Skeletal muscle cell (primary cell): ENCODE measurements around the gene VPS8.
"Not testable (repeated sequence)": the region's sequence is repeated elsewhere in the genome, so short reads cannot be mapped to it uniquely, and the experiment has no call there.

Experiments used
- DNase-seq: peaks from one replicate; pipeline ENCODE4 v3.0.0-alpha.2; 2010; ENCODE audit warnings: low read depth
- H3K4me3 ChIP-seq: 2 replicates; pipeline ENCODE4 v1.5.1; 2011; ENCODE audit warnings: low read depth, mild to moderate bottlenecking, control low read depth, low read length, moderate library complexity

VPS8 gene

DNA sequence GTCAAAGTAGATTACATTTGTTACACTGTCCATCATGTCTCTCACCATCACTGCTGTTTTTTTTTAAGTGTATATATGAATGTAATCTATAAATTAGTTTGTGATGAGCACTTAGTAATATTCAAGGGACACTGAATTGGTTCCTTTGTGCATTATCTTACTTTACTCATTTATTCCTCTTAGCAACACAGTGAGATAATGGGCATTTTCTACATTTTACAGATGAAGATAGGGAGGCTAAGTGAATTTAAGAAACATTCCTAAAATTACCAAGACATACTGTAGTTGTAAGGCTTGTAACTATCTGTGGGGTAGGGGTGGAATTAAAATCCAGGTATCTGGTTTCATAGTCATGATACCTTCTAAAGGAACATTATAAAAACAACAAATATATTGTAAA lies 33.9 kb downstream of the VPS8 start:
- DNase-seq, result no peak
- no peak overlapping the region for H3K4me3 ChIP-seq

DNA sequence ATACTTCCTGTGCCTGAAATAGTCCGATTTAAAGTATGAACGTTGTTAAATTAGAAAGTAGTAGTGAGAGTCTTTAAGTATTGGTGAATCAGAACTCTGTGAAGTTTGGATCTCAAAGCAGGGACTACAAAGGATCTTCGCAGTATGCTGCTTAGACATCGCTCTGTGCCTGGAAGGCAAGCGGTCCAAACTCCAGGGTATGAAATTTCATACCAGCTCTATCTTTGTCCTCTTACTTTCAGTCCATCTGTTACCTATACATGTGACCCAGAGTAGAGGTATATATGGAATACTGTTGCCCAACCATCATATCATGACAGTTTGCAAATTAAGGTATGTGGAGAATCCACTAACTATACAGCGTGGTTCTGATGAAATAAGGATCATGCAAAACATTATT lies 34.5 kb downstream of the VPS8 start:
- DNase-seq, result no peak
- no peak overlapping the region for H3K4me3 ChIP-seq

DNA sequence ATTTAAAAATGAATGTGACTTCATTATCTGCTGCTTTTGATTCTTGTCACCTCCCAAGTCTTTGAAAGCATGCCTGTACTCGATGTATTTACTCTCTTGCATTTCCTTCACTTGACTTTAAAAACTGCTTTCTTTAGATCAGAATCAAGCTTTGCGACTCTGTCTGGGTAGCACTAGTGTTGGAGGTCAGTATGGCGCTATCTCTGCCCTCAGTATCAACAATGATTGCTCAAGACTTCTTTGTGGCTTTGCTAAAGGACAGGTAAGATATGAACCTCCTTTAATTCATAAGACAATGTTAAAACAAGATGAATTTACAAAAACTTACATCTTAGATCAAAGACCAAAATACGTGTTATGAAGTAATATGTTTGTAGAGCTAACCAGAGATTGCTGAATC lies 37.0 kb downstream of the VPS8 start:
- no peak overlapping the region for H3K4me3 ChIP-seq
- DNase-seq, result no peak

DNA sequence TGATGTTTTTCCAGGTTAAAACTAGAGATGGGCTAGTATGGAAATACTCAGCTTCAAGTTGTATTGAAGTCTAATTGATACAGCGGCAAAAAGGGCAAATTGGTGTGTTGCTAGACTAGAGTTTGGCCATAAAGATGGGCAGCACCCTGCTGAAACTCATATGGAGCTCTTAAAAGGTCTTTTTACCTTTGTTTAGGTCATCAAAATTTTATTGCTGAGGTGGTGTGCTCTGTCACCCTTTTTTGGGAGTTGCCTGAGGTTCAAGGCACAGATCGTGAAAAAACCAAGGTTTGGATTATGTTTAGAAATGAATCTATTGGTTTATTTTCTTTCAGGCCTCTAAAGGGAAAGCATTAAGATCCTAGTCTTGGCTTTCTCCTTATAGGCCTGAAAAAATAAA lies 38.2 kb downstream of the VPS8 start:
- no peak for DNase-seq
- no peak overlapping the region for H3K4me3 ChIP-seq

DNA sequence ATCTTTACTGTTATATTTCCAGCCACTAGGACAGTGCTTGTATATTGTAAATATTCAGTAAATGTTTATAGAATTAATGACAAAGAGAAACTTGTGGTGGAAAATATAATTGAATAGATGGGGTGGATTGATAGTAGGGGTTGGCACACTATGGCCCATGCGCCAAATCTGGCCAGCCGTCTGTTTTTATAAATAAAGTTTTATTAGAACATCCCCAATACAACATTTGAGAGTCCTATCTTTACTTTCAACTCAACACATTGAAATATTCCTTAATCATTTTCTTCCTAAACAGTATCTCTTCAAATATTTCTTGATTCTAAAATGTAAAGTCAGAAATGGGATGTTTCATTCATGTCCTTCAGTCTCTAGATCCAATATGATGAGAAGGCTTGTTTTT lies 45.1 kb downstream of the VPS8 start:
- H3K4me3 ChIP-seq, result no peak overlapping the region
- DNase-seq, result no peak

- no peak overlapping the region for H3K4me3 ChIP-seq
- no peak for DNase-seq
Observed at GRCh38 chr3:184864000-184864399, 52.0 kb downstream of the VPS8 start.

DNA sequence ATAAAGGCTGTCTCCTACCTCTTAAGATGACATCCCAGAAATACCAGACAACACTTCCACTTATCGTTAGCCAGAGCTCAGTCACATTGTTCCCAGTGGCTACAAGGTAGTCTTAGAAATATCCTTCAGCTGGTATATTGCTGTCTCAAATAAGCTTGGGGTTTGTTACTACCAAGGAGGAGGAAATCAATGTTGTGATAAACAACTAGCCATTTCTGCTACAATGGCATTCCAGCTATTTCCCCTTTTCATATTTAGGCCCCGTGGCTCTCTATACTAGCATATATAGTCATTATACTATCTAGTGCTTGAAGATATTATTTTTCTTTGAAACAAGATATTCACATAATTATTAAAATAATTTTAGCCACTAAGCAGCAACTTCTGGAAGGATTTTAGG lies 56.5 kb downstream of the VPS8 start:
- no peak overlapping the region for H3K4me3 ChIP-seq
- DNase-seq, result no peak

- H3K4me3 ChIP-seq, result no peak overlapping the region
- DNase-seq, result no peak
Observed at GRCh38 chr3:184872200-184872599, 60.2 kb downstream of the VPS8 start.

GRCh38 chr3:184873141-184873540 lies 61.2 kb downstream of the VPS8 start:
- DNase-seq, result no peak
- H3K4me3 ChIP-seq, result no peak overlapping the region

- peak; percentile 3 for DNase-seq
- no peak overlapping the region for H3K4me3 ChIP-seq
Observed at GRCh38 chr3:184874709-184875644, 63.0 kb downstream of the VPS8 start.

- no peak for DNase-seq
- H3K4me3 ChIP-seq, result no peak overlapping the region
Observed at GRCh38 chr3:184880276-184881019, 68.5 kb downstream of the VPS8 start.

DNA sequence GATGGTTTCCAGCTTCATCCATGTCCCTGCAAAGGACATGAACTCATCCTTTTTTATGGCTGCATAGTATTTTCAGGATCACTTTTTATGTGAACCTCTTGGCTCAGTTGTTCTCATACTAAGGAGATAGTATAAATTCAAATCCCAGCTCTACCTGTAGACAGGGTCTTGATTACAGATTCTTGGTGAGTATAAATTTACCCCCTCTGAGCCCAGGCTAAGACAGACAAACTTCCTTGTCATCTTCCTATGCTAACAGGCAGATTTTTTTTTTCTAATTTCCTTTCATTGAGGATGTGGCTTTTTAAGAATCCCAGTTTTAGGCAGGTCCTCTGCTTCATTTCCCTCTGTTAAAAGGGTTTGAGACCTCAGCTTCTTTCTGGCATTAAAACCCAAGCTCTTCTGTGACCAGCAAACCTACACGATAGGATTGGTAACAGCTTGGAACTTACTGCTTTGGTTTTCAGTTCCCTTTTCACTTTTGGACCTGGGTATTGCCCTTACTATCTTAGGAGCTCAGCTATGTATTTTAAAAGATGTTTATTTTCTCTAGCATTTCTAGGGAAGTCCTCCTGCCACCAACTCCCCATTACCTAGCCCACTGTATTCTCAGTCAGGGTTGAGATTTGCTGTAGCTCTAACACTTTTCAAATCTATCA lies 72.5 kb downstream of the VPS8 start:
- no peak for DNase-seq
- no peak overlapping the region for H3K4me3 ChIP-seq

- no peak overlapping the region for H3K4me3 ChIP-seq
- DNase-seq, result no peak
Observed at GRCh38 chr3:184885112-184885511, 73.1 kb downstream of the VPS8 start.

DNA sequence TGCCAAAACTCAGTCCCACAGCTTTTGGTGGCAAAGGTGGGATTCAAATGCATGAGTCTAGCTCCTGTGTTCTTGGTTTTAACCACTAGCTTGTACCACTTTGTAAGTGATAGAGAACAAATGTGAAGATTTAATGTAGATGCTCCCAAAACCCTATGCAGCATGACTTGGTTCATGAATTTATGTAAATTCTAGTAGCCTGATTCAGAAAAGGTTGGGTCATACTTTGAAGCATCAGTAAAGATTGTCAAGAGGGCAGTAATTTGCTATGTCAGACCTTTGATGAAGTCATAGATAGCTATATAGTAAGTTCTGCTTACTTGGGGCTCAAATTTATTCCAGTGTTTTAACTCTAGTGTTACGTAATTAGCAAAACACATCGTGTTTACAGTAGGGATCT lies 75.6 kb downstream of the VPS8 start:
- no peak for DNase-seq
- H3K4me3 ChIP-seq, result no peak overlapping the region

DNA sequence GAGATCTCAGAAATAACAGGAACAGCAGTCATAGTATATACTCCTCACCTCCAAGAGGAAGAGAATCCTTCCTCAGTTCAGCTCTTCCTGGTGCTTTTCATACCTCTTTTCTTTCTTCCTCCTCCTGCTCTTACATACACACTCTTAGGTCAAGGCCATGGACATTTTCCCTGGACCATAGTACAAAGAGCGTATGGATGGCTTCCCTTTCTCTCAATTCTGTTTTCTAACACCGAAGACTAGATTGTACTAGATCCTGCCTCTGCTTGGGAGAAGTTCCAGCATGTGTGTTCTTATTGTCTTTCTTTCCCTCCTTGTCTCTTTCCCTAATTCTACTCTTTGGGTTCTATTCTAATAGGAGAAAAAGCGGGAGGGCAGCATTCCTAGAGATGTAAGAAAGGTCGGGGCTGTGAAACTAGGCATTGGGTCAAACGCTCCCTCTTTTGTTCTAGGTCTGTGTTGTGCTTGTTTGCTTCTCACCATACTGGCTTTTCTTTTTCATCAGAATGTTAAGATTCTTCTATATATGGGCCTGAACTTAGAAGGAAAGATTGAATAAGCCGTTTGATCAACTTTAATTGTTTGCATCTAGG lies 77.4 kb downstream of the VPS8 start:
- no peak for DNase-seq
- no peak overlapping the region for H3K4me3 ChIP-seq

DNA sequence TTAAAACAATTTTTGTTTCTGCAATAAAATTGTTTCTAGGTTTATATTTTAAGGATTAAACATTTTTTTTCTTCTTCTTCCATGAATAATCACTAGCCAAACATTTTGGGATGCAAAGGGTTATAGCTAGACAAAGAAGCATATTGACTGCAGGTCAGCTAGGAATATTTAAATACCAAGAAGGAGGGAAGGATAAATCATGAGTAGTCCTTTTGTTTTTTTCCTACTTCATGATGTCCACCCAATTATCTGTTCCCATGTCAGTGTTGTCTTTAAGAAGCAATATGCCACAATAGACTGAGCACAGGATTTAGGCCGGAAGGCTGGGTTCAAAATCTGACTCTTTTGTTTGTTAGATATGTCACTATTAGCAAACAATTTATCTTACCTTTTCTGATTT lies 82.1 kb downstream of the VPS8 start:
- H3K4me3 ChIP-seq, result no peak overlapping the region
- no peak for DNase-seq

DNA sequence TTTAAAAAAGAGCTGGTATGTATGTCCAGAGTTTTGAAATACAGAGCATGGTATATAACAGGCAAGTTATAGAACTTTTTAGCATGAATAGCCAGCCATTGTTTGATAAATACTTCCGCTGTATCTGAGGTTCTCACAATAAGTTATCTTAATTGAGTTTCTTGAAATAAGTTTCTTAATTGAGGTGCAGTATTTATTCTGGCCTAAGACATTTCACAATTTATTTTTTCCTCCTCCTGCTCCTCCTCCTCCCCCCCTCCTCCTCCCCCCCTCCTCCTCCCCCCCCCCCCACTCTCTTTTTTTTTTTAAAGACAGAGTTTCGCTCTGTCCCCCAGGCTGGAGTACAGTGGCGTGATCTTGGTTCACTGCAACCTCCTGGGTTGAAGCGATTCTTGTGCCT lies 83.4 kb downstream of the VPS8 start:
- H3K4me3 ChIP-seq, result no peak overlapping the region
- no peak for DNase-seq

DNA sequence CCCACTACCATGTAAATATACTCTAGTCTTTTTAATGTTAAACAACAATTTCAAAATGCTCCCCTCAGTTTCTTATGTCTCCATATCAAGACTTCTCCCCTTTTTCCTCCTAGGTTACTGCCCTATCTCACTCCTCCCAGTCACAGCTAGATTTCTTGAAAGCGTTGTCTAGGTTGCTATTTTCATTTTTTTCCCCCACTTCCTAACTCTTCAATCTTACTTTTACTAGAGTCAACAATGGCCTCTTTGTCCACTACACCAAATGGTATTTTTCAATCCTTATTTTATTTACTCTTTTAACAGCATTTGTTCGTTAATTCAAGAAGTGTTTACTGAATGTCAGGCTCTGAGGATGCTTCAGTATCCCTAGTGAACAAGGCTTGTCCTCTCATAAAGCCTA lies 84.4 kb downstream of the VPS8 start:
- no peak overlapping the region for H3K4me3 ChIP-seq
- DNase-seq, result no peak

DNA sequence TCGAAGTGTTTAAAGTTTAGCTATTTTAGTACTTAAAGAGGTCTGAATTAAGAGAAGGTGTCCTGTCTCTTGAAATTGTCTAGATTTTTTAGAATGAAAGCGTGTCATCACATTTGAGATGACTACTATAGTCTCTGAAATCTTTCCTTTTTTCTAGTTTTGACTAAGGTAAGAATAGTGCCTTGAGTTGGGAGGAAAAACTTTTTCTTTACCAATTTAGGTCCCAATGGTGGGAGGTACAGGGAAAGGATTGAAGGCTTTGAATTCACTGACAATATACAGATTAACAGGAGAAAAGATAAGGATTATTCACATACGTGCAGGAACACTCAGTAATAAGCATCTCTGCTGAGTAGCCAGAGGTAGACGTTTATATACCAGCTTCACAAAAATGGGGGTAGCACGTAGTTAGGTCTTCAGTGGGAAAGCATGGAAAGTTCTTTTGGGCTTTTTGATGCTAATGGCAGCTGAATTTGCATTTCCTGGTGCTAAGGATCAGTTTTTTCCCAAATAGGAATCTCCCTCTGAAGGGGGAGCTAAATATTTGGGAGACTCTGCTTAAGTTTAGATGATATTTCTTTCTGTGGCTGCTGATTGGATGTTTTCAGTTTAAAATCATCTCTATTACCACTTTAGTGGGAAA lies 88.1 kb downstream of the VPS8 start:
- no peak for DNase-seq
- H3K4me3 ChIP-seq, result no peak overlapping the region

GRCh38 chr3:184907031-184907430 lies 95.1 kb downstream of the VPS8 start:
- DNase-seq, H3K4me3 ChIP-seq: not testable (repeated sequence)
